HL-60 (cell line): Measurements from ENCODE around the gene SNRPA.

ENCODE experiments used
- DNase-seq, 2 experiments: peaks; one replicate each; pipeline ENCODE4 v3.0.0-alpha.2; 2010 to 2020; ENCODE audit warnings: low read depth in 1 of 2, low spot score in 1 of 2
- H3K27ac ChIP-seq: fragments of 250-450 bp; sonication (Bioruptor Pico); replicated peaks from 2 replicates; pipeline ENCODE4 v1.5.1; 2020; ENCODE audit warnings: mild to moderate bottlenecking, moderate library complexity
- H3K27me3 ChIP-seq: fragments of 250-450 bp; sonication (Bioruptor Pico); 2 replicates; pipeline ENCODE4 v1.5.1; 2021; ENCODE audit warnings: mild to moderate bottlenecking, moderate library complexity; ENCODE audit not compliant: insufficient read depth, poor library complexity, severe bottlenecking
- H3K4me3 ChIP-seq: replicated peaks from 2 replicates; pipeline ENCODE4 v1.5.1; 2011; ENCODE audit warnings: mild to moderate bottlenecking, control low read depth, low read length; ENCODE audit not compliant: insufficient read depth
- GABPA ChIP-seq: IDR thresholded peaks from 2 replicates; pipeline ENCODE4 v1.6.1; 2012; ENCODE audit warnings: low read depth
- POLR2AphosphoS5 ChIP-seq: IDR thresholded peaks from 2 replicates; pipeline ENCODE4 v1.6.1; 2012; ENCODE audit warnings: low read depth
- REST ChIP-seq: IDR thresholded peaks from 2 replicates; pipeline ENCODE4 v1.6.1; 2012; ENCODE audit warnings: low read depth; ENCODE audit not compliant: insufficient replicate concordance
- SPI1 ChIP-seq: IDR thresholded peaks from 2 replicates; pipeline ENCODE4 v1.6.1; 2012; ENCODE audit warnings: low read depth, mild to moderate bottlenecking, borderline replicate concordance
- TF ChIP-seq, protein P1 (sequence below): IDR thresholded peaks from one replicate; pipeline ENCODE4 v1.5.1; 2011; ENCODE audit warnings: low read length, control low read depth, inconsistent platforms; ENCODE audit not compliant: insufficient read depth

SNRPA gene

GRCh38 chr19:40721140-40721486 is 29.9 kb upstream of the SNRPA start:
- H3K27me3 ChIP-seq = no peaks in the 10 kb centered on the region
- DNase-seq = no peak
- TF ChIP-seq SPI1 (no peak), POLR2AphosphoS5 (no peak), REST (no peak), GABPA (no peak)
- TF ChIP-seq, protein P1, sequence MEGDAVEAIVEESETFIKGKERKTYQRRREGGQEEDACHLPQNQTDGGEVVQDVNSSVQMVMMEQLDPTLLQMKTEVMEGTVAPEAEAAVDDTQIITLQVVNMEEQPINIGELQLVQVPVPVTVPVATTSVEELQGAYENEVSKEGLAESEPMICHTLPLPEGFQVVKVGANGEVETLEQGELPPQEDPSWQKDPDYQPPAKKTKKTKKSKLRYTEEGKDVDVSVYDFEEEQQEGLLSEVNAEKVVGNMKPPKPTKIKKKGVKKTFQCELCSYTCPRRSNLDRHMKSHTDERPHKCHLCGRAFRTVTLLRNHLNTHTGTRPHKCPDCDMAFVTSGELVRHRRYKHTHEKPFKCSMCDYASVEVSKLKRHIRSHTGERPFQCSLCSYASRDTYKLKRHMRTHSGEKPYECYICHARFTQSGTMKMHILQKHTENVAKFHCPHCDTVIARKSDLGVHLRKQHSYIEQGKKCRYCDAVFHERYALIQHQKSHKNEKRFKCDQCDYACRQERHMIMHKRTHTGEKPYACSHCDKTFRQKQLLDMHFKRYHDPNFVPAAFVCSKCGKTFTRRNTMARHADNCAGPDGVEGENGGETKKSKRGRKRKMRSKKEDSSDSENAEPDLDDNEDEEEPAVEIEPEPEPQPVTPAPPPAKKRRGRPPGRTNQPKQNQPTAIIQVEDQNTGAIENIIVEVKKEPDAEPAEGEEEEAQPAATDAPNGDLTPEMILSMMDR = no peak
- H3K27ac ChIP-seq = no peak overlapping the region
- no peak overlapping the region for H3K4me3 ChIP-seq

- TF ChIP-seq POLR2AphosphoS5 (no peak), GABPA (no peak), SPI1 (no peak), REST (no peak)
- TF ChIP-seq, protein P1 = no peak
- no peak for DNase-seq
- Histone ChIP-seq H3K27me3 (no peaks in the 10 kb centered on the region), H3K4me3 (no peak overlapping the region), H3K27ac (no peak overlapping the region)
Measured at GRCh38 chr19:40721936-40722661, 28.9 kb upstream of the SNRPA start.

DNA sequence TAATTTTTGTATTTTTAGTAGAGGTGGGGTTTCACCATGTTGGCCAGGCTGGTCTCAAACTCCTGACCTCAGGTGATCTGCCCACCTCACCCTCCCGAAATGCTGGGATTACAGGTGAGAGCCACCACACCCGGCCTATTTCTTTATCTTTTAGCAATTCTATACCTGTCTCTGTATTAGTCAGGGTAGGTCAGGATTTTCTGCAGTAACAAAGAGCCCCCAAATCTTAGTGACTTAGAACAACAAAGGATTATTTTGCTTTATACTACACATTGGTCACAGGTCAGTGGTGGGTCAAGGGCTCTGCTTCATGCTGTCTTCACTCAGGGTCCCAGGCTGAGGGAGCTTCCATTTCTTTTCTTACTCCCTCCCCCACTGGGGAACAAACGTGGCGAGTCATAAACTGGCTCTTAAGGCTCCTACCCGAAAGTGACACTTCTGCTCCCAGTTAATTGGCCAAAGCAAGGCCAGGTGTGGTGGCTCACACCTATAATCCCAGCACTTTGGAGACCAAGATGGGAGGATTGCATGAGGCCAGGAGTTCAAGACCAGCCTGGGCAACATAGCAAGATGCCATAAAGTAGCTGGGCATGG is 27.2 kb upstream of the SNRPA start:
- Histone ChIP-seq H3K27ac (no peak overlapping the region), H3K4me3 (no peak overlapping the region), H3K27me3 (no peaks in the 10 kb centered on the region)
- DNase-seq = no peak
- TF ChIP-seq REST (no peak), SPI1 (no peak), GABPA (no peak), POLR2AphosphoS5 (no peak)
- TF ChIP-seq, protein P1 = no peak
